Large intestine (tissue), 12 donors: ENCODE measurements around the gene CREB3L2. TPM values are rescaled to one million over a fixed set of nuclear protein-coding genes. Genes with fewer than 3 reads are reported as not detected.
"Not testable (repeated sequence)": the region's sequence is repeated elsewhere in the genome, so short reads cannot be mapped to it uniquely, and the experiment has no call there.

ENCODE experiments used
- DNase-seq, 2 donors: peaks; one replicate each; pipeline versions ENCODE4 v3.0.0 to v3.0.0-alpha.2; 2013
- H3K27ac ChIP-seq: one replicate; pipeline ENCODE4 v1.5.1; 2013; ENCODE audit warnings: low read length
- H3K27me3 ChIP-seq: 2 replicates; pipeline ENCODE4 v1.6.1; 2013; ENCODE audit warnings: low read length; ENCODE audit not compliant: control insufficient read depth, insufficient read depth
- H3K36me3 ChIP-seq: 2 replicates; pipeline ENCODE4 v1.6.1; 2013; ENCODE audit warnings: low read length; ENCODE audit not compliant: control insufficient read depth, insufficient read depth
- H3K4me1 ChIP-seq: one replicate; pipeline ENCODE4 v1.6.1; 2013; ENCODE audit warnings: low read length; ENCODE audit not compliant: control insufficient read depth, insufficient read depth
- H3K4me3 ChIP-seq: one replicate; pipeline ENCODE4 v1.5.1; 2013; ENCODE audit warnings: low read length
- H3K9me3 ChIP-seq: one replicate; pipeline ENCODE4 v1.6.1; 2013; ENCODE audit warnings: mild to moderate bottlenecking, low read depth, low read length, moderate library complexity; ENCODE audit not compliant: control insufficient read depth
- WGBS: methylation state at CpG from one replicate; pipeline ENCODE4 v1.1.5; 2013; ENCODE audit warnings: low lambda C conversion rate; ENCODE audit not compliant: insufficient coverage; 5-methylcytosine and 5-hydroxymethylcytosine counted together
- long read RNA-seq, 11 donors: transcript quantifications; one replicate each; lab custom pipeline, GENCODE V29; 2026
- polyA plus RNA-seq: library from polyadenylated mRNA; unstranded; fragments of 120-200 nt; gene quantifications from one replicate; pipeline ENCODE4 v1.2.1, GENCODE V29; 2013

Gene CREB3L2, protein sequence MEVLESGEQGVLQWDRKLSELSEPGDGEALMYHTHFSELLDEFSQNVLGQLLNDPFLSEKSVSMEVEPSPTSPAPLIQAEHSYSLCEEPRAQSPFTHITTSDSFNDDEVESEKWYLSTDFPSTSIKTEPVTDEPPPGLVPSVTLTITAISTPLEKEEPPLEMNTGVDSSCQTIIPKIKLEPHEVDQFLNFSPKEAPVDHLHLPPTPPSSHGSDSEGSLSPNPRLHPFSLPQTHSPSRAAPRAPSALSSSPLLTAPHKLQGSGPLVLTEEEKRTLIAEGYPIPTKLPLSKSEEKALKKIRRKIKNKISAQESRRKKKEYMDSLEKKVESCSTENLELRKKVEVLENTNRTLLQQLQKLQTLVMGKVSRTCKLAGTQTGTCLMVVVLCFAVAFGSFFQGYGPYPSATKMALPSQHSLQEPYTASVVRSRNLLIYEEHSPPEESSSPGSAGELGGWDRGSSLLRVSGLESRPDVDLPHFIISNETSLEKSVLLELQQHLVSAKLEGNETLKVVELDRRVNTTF
- polyA plus RNA-seq: 49.3 TPM
- long read RNA-seq, donor 1, full-length matches to known transcripts: 7 of 7 reads
- long read RNA-seq, donor 1, partial matches to known transcripts: 0 of 7 reads
- long read RNA-seq, donor 1, other reads (novel, unspliced or antisense): 0 of 7 reads
- long read RNA-seq, donor 2, full-length matches to known transcripts: 14 of 14 reads
- long read RNA-seq, donor 2, partial matches to known transcripts: 0 of 14 reads
- long read RNA-seq, donor 2, other reads (novel, unspliced or antisense): 0 of 14 reads
- long read RNA-seq, donor 3, full-length matches to known transcripts: 10 of 16 reads
- long read RNA-seq, donor 3, partial matches to known transcripts: 6 of 16 reads
- long read RNA-seq, donor 3, other reads (novel, unspliced or antisense): 0 of 16 reads
- long read RNA-seq, donor 4, full-length matches to known transcripts: 1 of 1 reads
- long read RNA-seq, donor 4, partial matches to known transcripts: 0 of 1 reads
- long read RNA-seq, donor 4, other reads (novel, unspliced or antisense): 0 of 1 reads
- long read RNA-seq, donor 5, full-length matches to known transcripts: 7 of 7 reads
- long read RNA-seq, donor 5, partial matches to known transcripts: 0 of 7 reads
- long read RNA-seq, donor 5, other reads (novel, unspliced or antisense): 0 of 7 reads
- long read RNA-seq, donor 6, full-length matches to known transcripts: 11 of 25 reads
- long read RNA-seq, donor 6, partial matches to known transcripts: 14 of 25 reads
- long read RNA-seq, donor 6, other reads (novel, unspliced or antisense): 0 of 25 reads
- long read RNA-seq, donor 7, full-length matches to known transcripts: 2 of 2 reads
- long read RNA-seq, donor 7, partial matches to known transcripts: 0 of 2 reads
- long read RNA-seq, donor 7, other reads (novel, unspliced or antisense): 0 of 2 reads
- long read RNA-seq, donor 8, full-length matches to known transcripts: 7 of 14 reads
- long read RNA-seq, donor 8, partial matches to known transcripts: 7 of 14 reads
- long read RNA-seq, donor 8, other reads (novel, unspliced or antisense): 0 of 14 reads
- long read RNA-seq, donor 9, full-length matches to known transcripts: 3 of 13 reads
- long read RNA-seq, donor 9, partial matches to known transcripts: 10 of 13 reads
- long read RNA-seq, donor 9, other reads (novel, unspliced or antisense): 0 of 13 reads
- long read RNA-seq, donor 10, partial matches to known transcripts: 0 of 2 reads
- long read RNA-seq, donor 10, other reads (novel, unspliced or antisense): 0 of 2 reads
- long read RNA-seq, donor 11, full-length matches to known transcripts: 6 of 16 reads
- long read RNA-seq, donor 11, partial matches to known transcripts: 10 of 16 reads
- long read RNA-seq, donor 11, other reads (novel, unspliced or antisense): 0 of 16 reads

DNA sequence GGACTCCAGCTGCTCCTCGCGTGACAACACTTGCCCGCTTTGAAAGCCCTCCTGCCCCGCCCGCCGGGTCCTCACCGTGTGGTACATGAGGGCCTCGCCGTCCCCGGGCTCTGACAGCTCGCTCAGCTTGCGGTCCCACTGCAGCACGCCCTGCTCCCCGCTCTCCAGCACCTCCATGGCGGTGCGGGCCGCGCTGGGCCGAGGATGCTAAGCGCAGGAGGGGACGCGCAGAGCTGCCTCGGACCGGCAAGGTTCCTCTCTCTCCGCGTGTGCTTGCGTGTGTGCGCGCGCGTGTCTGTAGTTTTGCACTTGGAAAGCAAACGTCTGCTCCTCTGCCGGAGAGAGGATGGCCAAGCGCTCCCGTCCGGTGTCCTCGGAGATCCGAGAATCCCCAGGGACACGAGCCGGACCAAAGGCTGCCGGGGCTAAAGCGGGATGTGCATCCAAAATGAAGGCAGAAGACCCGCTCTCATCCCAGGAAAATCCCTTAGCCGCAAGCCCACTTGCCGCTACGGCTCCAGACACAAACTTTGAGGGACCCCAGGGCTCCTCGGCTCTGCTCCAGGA lies at the start of gene CREB3L2:
Gene CREB3L2 (minus strand): TSS at position 558 of the 567 bp plus-strand sequence. CDS start 381 bp downstream, at position 177.
- Histone ChIP-seq H3K36me3 (peaks cover 2% of the 10 kb centered on the region), H3K9me3 (peaks cover 3% of the 10 kb centered on the region), H3K4me1 (peaks cover 18% of the 10 kb centered on the region), H3K27ac (peak within 1 kb of the TSS; percentile 100), H3K4me3 (peak within 1 kb of the TSS; percentile 96), H3K27me3 (no peaks in the 10 kb centered on the region)
- DNase-seq: peak in 1 of 2 donors; percentile 55
- WGBS: no CpG with 5 or more reads among the region's 47 CpGs

DNA sequence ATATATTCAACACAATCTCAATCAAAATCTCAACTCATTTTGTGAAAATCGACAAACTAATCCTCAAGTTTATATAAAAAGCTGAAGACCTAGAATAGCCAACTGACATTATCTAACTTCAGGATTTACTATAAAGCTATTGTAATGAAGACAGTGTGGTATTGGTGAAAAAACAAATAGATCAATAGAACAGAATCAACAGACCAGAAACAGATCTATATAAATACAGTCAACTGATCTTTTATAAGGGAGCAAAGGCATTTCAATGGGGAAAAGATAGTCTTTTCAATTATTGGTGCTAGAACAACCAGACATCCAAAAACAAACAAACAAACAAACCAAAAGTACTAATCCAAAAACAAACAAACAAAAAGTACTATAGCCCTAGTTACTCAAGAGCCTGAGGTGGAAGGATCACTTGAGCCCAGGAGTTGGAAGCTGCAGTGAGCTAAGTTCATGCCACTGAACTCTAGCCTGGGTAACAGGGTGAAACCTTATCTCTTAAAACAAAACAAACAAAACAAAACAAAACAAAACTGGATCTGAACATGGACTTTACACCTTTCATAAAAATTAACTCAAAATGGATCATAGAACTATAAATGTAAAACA lies 47.7 kb upstream of the CREB3L2 start:
- Histone ChIP-seq H3K9me3 (no peaks in the 10 kb centered on the region), H3K36me3 (no peaks in the 10 kb centered on the region), H3K4me1 (no peaks in the 10 kb centered on the region), H3K27ac (no peak overlapping the region), H3K4me3 (no peak overlapping the region), H3K27me3 (no peaks in the 10 kb centered on the region)
- 100% methylated on average over 1 of the region's 1 CpG for WGBS
- DNase-seq: peak in 1 of 2 donors; percentile 42

DNA sequence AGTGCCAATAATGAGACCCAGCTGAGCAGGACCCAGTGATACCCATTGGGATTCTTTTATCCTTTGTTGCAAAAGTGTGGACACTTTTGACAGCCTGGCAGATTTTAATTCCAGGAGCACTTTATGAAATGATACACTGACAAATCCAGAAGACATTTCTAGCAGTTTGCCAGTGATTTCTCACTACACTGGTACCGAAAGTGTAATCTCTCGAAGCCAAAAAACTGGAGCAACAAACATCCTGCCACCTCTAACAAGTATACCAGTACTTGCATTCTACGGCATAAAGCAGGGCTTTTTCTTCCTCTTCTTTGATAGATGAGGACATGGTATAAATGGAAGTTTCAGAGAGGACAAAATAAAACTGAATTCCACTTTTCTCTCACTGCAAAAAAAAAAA lies 46.0 kb upstream of the CREB3L2 start:
- WGBS: no CpG with 5 or more reads among the region's 3 CpGs
- Histone ChIP-seq H3K27me3 (no peaks in the 10 kb centered on the region), H3K4me1 (no peaks in the 10 kb centered on the region), H3K36me3 (no peaks in the 10 kb centered on the region), H3K9me3 (no peaks in the 10 kb centered on the region), H3K27ac (no peak overlapping the region), H3K4me3 (no peak overlapping the region)
- no peak for DNase-seq

DNA sequence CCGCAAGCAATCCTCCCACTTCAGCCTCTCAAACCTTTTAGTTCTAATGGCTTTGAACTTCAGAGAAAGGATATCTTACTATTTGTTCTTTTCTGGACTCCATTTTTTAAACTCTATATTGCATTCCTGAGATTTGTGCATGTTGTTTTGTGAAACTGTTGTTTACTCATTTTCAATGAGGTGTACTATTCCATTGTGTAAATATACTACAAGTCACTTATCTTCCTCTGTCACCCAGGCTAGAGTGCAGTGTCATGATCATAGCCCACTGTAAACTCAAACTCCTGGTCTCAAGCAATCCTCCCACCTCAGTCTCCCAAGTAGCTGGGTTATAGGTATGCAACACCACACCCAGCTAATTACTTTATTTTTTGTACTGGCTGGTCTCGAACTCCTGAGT lies 43.0 kb upstream of the CREB3L2 start:
- WGBS: 83% methylated on average over 2 of the region's 2 CpGs
- no peak overlapping the region for H3K4me3 ChIP-seq

DNA sequence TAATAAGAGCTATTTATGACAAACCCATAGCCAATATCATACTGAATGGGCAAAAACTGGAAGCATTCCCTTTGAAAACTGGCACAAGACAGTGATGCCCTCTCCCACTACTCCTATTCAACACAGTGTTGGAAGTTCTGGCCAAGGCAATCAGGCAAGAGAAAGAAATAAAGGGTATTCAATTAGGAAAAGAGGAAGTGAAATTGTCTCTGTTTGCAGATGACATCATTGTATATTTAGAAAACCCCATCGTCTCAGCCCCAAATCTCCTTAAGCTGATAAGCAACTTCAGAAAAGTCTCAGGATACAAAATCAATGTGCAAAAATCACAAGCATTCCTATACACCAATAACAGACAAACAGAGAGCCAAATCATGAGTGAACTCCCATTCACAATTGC lies 38.2 kb upstream of the CREB3L2 start:
- not testable (repeated sequence) for H3K27me3 ChIP-seq, DNase-seq, H3K4me3 ChIP-seq, H3K27ac ChIP-seq, H3K9me3 ChIP-seq, H3K4me1 ChIP-seq, H3K36me3 ChIP-seq
- WGBS: no CpG with 5 or more reads among the region's 1 CpG

More for the DNA sequence above, 43.0 kb upstream of the CREB3L2 start:
- Histone ChIP-seq H3K9me3 (no peaks in the 10 kb centered on the region), H3K36me3 (no peaks in the 10 kb centered on the region), H3K27ac (no peak overlapping the region), H3K27me3 (no peaks in the 10 kb centered on the region), H3K4me1 (no peaks in the 10 kb centered on the region)
- no peak for DNase-seq

DNA sequence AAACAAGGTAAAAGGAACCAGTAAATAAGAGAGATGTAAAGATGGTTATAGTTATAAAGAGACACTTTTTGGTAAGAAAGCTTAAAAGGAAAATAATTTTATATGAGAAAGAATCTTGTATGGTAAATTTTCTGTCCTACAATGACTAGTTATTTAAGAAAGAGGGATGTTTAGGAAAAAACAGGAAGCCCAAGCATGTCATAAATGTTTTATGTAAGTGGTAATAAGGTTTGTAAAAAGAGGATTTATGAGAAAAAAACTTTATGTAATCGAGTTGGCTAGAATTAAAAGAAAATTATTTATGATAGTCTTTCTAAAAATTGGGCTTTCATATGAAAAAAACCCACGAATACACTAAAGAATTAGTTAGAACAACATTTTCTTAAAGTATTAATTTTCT lies 34.2 kb upstream of the CREB3L2 start:
- WGBS: 81% methylated on average over 2 of the region's 2 CpGs
- H3K4me1 ChIP-seq: no peaks in the 10 kb centered on the region
- no peak overlapping the region for H3K27ac ChIP-seq
- no peaks in the 10 kb centered on the region for H3K27me3 ChIP-seq
- peaks cover 8% of the 10 kb centered on the region for H3K9me3 ChIP-seq
- DNase-seq: no peak
- no peaks in the 10 kb centered on the region for H3K36me3 ChIP-seq
- H3K4me3 ChIP-seq: no peak overlapping the region

DNA sequence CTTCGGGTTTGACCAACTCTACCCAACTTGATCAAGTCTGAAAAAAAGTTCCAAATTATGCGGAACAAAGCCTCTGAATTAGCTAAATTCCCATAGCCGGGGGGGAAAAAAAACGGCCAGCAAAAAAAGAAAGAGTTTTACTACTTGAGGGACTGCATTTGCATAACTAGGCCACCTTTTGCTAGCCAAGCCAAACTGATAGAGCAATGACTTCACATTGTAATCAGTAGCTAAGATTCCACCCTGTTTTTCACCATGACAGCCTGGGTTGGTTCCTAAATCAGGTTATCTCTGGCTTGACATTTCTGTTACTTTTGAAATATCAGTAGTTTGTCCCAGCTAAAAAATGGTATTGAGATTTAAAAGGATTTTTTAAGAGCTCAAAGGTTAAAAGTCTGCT lies 31.4 kb upstream of the CREB3L2 start:
- Histone ChIP-seq H3K27me3 (no peaks in the 10 kb centered on the region), H3K27ac (no peak overlapping the region), H3K9me3 (peaks cover 8% of the 10 kb centered on the region), H3K4me3 (no peak overlapping the region), H3K4me1 (peaks cover 9% of the 10 kb centered on the region), H3K36me3 (no peaks in the 10 kb centered on the region)
- WGBS: 100% methylated on average over 1 of the region's 4 CpGs
- no peak for DNase-seq

DNA sequence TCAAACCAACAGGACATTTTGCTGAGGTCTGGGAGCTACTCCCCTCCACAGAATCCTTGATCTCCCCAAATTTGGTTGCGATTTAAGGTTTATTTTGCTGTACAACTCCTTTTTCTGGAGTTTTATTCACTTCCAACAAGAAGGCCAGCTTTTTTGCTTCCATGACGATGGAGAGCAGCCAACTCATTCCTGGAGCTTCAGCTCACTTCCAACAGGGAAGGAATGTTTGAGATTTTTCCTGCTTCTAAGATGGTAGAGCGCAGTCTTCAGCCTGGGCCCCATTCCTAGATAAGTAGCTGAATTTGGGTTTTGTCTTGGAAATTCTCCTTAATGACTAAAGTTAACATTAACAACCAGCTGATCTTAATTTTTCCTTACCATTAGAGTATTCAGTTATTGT lies 30.9 kb upstream of the CREB3L2 start:
- no peak overlapping the region for H3K27ac ChIP-seq
- no peaks in the 10 kb centered on the region for H3K36me3 ChIP-seq
- peaks cover 8% of the 10 kb centered on the region for H3K9me3 ChIP-seq
- peaks cover 9% of the 10 kb centered on the region for H3K4me1 ChIP-seq
- DNase-seq: no peak
- H3K27me3 ChIP-seq: no peaks in the 10 kb centered on the region
- H3K4me3 ChIP-seq: no peak overlapping the region
- no CpG with 5 or more reads among the region's 3 CpGs for WGBS

DNA sequence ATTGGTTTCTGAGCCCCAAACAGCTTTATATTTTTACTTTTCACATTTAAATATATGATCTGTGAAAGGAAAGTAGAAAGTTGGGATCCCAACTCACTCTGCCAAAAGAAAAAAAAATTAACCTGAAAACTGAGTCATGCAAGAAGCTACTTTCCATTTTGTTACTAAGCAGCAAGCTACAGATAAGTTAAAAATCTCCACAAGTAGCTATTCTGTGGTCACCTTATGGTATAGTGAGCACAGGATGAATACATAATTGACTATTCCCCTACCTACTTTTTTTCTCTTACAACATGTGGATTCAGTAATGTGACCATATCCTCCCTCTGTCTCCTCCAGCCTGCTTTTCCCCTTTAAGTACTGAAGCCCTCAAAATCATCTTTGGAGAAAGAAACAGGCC lies 30.3 kb upstream of the CREB3L2 start:
- no peak overlapping the region for H3K4me3 ChIP-seq
- peaks cover 9% of the 10 kb centered on the region for H3K4me1 ChIP-seq
- peaks cover 8% of the 10 kb centered on the region for H3K9me3 ChIP-seq
- H3K27me3 ChIP-seq: no peaks in the 10 kb centered on the region
- H3K27ac ChIP-seq: no peak overlapping the region
- DNase-seq: no peak
- no peaks in the 10 kb centered on the region for H3K36me3 ChIP-seq
